GM19099 (cell line): ENCODE measurements around the gene ARSK.

Experiments
- POLR2A ChIP-seq: IDR thresholded peaks from 3 replicates; pipeline ENCODE4 v1.6.1; 2011; ENCODE audit warnings: low read depth; ENCODE audit not compliant: insufficient read length; ENCODE audit errors: extremely low read depth

Gene ARSK

DNA sequence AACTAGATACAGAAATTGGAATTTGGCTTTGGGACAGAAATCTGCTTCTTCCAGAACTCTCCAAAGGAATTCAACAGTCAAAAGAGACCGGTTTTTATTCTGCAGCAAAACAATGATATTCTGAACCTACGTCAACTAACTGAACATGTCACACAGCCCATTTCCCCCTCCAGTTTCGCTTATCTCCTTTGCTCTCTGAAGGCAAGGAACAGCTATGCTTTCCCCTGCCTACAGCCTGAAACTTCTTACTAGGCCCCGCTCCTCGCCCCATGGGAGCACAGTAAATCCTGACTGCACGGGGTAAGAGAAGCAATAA, 612 bp upstream of the ARSK start:
- no peak for TF ChIP-seq POLR2A

DNA sequence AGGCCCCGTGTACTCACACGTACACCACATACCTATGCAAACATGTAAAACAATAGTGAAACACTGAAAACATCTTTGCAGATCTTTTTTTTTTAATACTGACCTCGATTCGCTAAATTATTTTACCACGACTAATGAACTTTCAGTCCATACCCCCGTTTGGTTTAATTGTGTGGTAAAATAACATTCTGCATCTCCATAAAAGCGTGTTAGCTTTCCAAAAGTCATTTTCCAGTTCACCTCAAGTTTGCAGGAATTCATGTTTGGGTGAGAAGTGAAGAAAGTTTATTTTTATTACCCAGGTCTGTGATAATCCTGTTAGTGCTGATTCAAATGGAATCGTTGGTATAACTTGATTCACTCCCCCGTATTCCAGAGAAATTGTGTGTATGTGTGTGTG, 652 bp downstream of the ARSK start:
- TF ChIP-seq POLR2A = no peak

DNA sequence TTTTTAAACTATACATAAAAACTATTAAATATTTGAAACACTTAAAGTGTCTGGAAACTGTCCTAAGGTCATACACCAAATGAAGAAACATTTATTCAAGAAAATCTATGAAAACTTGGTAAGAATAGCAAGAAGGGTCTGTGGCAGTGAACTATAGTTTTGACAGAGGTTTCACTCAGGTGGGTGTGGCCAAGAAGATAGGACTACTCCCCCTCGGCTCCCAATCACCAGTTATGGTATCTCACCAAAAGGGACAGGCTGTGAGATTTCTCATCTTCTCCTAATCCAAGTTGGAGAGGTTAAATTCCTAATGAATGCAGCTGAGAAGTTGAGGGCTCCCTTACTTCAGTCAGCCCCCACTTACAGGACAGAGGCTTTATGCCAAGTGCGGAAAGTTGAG, 2.9 kb downstream of the ARSK start:
- TF ChIP-seq POLR2A = no peak

DNA sequence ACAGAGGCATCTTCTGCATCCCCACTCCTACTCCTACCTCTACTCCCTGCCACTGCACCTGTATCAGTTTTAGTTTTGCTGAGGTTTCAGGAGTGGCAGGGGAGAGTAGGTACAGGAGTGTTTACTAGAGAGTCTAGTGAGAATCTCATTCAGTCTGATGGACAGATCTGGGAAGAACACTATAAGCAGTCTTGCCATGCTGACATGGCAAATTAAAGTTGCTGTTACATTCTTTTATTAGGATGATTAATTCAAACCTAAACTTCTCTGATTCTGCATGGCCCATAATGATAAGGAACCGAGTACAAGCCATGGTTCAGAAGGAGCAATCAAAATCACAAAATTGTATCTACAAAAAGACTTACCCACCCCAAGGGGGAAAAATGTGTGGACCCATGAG, 7.4 kb downstream of the ARSK start:
- TF ChIP-seq POLR2A = no peak

DNA sequence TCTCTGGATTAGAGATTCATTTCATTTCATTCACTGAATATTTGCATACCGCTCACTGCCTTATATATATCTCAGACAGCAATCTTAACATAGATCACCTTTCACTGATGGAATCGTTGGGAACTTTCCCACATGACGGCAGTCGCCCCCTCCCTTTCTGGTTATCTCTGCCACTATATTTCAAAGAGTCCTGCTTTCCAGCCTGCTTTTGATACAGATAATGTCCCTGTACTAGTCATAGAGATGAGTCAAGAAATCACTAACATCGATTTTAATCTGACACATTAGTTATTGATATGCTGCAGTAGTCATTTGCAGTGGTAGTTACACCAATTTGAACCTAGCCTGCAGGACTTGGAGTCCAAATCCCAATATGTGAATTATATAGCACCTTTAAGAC, 8.5 kb downstream of the ARSK start:
- no peak for TF ChIP-seq POLR2A

DNA sequence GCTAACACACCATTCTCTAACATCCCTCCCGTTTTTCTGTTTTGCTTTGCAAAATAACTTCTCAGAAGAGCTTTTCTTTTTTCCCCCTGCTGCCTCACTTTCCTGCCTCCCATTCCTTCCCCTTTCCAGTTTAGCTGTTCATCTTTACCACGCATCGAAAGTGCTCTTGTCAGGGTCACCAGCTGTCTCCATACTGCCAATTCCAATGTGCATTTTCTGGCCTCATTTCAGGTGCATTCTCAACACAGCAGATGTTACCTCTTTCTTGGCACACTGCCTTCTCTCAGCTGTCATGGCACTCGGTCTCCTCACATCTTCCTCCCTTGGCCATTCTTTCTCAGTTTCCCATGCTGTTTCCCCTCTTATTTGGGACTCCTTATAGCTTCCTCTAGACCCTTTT, 9.5 kb downstream of the ARSK start:
- no peak for TF ChIP-seq POLR2A

DNA sequence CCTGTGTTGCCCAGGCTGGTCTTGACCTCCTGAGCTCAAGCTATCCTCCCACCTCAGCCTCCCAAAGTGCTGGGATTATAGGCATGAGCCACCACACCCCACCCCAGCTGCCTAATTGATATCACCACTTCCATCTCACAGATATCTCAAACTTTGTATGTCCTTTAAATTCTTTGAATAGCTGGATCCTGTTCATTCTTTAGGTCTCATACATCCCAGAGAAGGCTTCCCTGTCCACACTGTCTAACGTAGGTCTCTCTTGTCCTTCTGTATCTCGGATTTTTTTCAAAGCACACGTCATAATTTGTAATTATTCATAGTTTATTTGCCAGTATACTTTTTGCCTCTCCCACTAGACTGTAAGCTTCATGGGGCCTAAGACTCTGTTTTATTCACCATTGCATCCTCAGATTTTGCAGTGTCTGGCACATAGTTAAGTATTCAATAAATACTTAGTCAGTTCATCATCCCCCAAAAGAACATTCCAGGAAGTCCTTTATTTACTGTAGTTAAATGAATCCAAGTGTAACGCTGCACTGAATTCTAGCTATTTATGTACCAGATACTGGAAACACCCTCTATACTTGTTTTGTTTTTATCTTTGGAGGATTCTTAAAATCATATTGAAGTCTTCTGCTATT, 10.5 kb downstream of the ARSK start:
- TF ChIP-seq POLR2A = no peak

DNA sequence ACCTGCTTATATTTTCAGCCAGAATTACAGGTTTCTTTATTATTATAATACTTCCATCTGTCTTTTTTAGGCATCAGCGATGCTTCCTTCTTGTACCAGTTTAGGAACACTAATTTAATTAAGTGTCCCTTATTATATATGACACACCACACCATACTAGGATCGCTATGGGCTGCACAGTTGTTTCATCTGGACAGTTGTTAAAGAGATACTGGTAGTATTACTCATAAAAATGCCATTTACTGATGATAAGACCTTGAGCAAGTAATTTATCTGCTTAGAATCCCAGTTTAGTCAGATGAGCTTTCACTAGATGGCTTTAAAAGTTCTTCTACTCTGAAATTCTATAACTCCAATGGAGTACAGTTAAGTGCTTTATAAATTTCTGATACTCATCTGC, 17.1 kb downstream of the ARSK start:
- no peak for TF ChIP-seq POLR2A

DNA sequence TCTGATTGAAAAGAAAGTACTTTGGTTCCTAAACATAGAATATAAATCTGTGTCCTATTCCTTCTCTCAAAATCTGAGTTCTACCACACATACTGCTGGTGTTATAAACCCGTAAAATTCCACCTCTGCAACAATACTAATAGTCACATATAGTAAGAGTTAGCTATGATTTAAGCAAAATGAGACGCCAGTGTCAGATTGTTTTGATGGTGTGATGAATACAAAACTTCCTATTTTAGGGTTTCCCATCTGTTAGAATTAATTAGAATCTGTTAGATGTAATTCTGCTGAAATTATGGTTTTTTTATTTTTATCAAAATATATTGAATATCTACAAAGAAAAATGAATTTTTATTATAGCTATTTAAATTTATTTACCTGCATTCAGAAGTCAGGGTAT, 26.7 kb downstream of the ARSK start:
- no peak for TF ChIP-seq POLR2A

DNA sequence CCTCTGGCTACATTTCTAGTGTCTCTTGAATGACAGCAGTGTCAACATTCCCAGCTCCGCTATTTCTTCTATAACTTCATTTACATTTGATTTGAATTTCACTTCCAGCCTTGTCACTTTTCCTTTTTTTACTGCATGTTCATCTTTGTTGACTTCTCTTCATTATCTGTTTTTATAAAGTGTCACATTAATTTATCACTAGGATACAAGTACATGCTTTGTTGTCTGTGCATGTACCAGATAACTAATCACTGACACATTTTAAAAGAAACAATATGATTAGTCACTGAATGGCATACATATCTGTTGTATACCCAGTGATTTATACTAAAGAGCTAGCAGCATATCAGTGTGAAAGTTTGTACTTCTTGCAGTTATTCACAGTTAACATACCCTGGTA, 29.1 kb downstream of the ARSK start:
- no peak for TF ChIP-seq POLR2A

DNA sequence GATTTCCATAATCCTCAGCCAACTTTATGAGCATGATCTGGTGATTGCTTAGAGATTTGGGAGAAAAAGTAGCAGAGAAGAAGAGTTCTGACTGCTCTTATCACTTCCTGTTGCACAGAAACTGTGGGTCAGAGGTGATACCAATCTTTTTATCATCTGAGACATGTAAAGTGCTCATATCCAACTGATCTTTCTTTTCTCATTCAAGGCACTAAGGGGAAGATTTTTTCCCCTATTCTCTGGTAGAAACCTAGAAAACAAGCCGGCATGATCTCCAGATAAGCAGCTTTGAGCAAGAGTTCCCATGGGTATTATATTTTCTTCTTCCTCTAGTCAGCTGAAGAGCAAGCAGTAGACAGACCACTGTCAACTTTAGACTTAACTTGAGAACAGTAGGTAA, 36.0 kb downstream of the ARSK start:
- no peak for TF ChIP-seq POLR2A

DNA sequence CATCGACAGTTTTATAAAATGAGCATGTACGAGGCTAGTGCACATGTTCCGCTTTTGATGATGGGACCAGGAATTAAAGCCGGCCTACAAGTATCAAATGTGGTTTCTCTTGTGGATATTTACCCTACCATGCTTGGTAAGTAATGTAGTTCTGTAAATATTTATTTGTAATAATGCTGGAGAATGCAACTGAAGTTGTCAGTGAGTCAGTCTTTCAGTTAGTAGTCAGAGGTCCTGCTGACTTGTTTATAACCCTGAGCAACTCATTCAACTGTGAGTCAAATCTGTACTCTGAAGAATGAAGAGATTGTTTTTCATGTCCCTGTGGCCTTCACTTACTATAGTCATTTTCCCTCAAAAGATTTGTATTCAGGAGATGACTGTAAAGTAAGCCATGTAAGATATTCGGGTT, 36.6 kb downstream of the ARSK start:
- no peak for TF ChIP-seq POLR2A

DNA sequence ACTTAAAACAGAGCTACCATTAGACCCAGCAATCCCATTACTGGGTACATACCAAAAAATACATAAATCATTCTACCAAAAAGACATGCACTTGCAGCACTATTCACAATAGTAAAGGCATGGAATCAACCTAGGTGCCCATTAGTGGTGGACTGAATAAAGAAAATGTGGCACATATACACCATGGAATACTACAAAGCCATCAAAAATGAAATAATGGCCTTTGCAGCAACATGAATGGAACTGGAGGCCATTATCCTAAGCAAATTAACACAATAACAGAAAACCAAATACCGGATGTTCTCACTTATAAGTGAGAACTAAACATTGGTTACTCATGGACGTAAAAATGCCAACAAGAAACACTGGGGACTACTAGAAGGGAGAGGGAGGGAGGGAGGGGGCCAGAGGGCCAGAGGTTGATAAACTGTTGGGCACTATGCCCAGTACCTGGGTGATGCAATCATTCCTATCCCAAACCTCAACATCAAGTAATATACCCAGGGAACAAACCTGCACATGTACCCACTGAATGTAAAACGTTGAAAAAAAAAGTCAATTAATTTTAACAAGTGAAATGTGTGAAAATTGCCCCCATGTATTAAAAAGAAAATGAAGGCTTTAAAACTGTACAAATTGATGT, 40.5 kb downstream of the ARSK start:
- TF ChIP-seq POLR2A = no peak

DNA sequence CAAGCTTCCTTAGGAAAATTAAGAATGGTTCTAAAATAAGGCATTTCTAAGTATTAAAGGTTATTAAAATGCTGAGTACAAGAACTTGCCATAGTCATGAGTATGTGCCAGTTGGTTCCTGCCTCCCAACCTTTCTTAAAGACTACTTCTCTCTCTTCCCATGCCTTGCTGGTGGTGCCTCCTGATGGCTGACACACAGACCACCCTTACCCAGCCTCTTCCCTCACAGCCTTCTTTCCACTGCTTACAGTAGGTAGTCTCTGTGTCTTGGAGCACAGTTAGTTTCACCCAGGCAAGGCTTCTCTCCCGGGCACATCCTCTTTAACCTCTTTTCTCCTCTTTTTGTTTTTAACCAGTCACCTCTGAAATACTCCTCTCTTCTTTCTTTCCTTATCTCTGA, 44.4 kb downstream of the ARSK start:
- TF ChIP-seq POLR2A = no peak

DNA sequence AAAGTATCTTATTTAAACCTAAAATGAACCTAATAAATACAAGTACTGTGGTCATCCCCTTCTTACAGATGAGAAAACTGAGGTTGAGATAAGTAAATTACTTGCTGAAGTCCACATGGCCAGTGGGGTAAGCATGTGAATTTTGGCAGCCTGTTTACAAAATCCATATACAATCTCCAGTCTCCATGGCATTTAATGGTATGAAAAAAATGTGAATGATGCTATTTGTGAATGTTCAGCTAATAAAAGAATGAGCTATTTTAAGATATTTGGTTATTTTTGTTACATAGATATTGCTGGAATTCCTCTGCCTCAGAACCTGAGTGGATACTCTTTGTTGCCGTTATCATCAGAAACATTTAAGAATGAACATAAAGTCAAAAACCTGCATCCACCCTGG, 45.7 kb downstream of the ARSK start:
- TF ChIP-seq POLR2A = no peak

DNA sequence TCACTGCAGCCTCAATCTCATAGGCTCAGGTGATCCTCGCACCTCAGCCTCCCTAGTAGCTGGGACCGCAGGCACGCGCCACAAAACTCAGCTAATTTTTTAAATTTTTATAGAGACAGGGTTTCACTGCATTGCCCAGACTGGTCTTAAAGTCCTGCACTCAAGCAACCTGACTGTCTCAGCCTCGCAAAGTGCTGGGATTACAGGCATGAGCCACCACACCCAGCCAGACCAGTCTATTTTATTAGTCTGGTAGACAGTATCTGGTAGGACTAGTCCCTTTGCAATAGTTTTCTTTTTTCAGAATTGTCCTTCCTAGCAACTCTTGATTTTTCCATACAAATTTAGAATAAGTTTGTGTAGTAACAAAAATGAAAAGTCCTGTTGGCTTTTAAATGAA, 50.9 kb downstream of the ARSK start:
- no peak for TF ChIP-seq POLR2A

DNA sequence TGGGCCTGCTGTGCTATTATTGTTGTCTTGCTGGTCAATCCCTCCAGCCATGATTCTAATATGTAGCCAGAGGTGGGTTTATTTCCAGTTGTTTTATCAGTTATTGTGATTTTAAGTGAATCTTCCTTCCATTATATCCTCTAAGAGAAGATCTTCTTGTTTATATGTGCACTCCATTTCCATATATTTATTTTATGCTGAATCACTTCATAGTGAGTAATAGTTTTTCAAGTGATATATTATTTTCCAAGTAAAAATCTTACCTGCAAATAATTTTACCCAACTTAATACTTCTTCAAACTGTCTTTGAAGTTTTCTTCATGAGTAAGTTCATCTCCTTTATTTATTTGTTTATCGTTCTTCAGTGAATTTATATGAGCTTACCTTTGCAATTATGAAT, 51.5 kb downstream of the ARSK start:
- TF ChIP-seq POLR2A = no peak
